ENCODE results near the gene ZNF44.
A peak's percentile ranks its signal among the peaks of the same experiment; 100 is the strongest.
"Not testable (repeated sequence)": the region's sequence is repeated elsewhere in the genome, so short reads cannot be mapped to it uniquely, and the experiment has no call there.

ZNF44 gene

DNA sequence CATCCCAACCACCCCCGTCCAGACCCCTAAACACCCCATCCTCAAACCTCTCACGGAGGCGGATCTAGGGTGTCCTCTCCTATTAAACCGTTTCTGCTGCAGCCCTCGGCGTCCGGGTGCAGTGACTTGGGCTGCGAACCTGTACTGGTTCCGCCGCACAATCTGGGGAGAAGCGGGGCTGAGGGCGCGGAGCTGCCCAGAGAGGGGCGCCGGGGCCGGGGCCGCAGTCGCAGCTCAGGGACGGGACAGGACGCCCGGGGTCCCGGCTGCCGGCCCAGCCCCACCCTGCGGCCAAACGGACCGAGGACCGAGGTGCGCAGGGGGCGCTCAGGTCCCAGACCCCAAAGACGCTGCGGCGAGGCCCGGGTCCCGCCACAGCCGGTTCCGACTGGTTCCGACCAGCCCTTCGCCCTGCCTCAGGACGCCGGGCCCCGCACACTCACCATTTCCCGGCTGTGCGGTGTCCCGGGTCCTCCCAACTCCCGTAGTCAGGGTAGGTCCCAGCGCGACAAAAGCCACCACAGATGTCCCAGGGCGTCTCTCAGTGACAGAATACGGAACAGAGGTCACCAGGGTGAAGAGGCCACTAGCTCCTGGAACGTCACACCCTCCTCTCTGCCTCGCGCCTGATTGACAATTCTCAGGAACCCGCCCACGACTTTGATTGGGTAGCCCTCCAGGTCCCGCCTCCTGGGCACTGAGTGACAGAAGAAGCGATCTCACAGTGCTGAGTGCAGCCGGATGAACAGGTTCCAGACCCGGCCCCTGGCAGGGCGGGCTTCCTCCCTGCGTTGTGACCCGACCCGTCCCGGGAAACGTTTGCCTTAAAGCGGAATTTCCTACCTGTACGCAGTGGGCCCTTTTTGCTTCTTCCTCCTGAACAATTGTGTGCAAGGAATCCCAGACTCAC, at the start of gene ZNF44:
Gene ZNF44 (minus strand): TSS at position 635 of the 910 bp plus-strand sequence. CDS start 189 bp downstream, at position 446.
- DNase-seq: peak; percentile 94

DNA sequence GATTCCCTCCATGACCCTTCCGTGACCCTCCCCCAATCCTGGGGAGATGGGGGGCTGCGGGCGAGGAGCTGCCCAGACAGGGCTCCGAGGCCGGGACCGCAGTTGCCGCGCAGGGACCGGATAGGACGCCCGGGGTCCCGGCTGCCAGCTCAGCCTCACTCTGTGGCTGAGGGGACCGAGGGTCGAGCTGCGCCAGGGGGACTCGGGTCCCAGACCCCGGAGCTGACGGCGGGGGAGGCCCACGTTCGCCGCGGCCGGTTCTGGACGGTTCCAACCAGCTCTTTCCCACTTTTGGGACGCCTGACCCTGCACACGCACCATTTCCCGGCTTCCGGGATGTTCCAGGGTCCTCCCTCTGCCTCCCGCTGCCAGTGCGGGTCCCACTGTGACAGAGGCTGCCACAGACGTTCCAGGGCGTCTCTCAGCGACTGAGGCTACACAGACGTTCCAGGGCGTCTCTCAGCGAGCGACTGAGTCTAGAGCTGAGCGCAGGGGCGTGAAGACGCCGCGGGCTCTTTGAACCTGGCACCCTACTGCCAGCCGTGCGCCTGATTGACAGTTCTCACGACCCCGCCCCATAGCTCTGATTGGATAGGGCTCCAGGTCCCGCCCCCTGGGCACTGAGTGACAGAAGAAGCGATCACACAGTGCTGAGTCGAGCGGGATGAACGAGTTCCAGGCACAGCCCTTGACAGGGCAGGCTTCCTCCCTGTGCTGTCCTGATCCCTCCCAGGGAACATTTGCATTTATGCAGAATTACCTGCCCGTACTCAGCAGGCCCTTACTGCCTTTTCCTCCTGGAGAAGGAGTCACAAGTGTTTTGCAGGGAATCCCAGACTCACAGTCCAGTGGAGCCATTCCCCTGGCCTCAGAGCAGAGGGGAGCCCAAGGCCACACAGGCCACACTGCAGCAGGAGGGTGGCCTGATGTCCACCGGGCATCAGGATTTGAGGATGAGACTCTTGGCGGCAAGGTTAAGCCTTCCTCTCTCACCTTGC, 38.8 kb upstream of the ZNF44 start, which contains the start of gene ZNF563:
Gene ZNF563 (minus strand): TSS at position 472 of the 998 bp plus-strand sequence. CDS start 151 bp downstream, at position 321.
- peak; percentile 71 for DNase-seq

DNA sequence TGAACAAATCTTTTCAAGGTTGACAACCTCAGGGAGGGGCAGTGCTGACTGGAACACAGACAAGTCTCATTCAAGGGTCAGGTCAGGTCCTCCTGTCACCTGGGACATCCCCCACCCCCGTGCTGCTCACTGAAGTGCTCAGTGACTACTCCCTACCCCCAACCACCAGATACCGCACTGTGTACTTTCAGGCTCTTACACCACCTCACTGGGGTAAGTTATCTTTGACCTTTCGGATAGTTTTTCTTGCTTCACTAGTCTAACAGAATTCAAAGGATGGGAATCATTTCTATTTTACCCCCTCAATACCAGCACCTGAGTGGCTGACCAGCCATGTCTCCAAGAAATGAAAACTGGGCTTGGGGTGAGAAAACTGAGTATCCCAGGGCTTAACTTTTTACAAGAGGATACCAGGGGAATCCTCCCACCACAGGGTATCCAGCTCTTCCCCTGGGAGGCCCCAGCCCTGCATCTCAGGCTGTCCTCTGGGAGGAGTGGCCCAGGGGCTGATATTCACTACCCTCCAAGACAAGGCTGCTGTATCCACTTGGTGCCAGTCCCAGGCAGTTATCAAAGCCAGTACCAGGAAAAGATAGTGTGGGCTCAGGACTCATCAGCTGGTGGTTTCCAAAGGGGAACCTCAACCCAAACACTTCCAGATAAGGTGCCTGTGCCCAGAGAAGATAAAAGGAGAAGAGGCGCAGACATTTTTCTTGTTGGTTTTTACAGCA, 36.7 kb upstream of the ZNF44 start:
- no peak for DNase-seq

DNA sequence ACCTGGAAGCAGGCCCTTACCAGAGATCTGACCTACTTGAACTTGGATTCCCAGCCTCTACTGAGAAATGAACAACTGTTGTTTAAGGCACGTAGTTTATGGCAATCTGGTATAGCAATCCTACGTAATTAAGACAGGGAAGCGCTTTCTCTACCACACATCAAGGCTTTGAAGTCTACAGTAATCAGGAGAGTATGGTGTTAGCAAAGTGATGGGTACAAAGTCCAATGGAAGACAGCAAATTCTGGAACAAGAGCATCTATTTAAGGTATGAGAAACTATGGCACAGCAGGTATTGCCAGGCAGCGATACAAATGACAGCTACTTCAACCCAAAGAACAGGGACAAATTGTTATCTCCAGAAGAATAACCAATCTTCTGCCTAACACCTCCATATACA, 35.7 kb upstream of the ZNF44 start:
- DNase-seq: no peak

- DNase-seq: no peak
Measured at GRCh38 chr19:12325690-12326089, 31.0 kb upstream of the ZNF44 start.

- no peak for DNase-seq
Measured at GRCh38 chr19:12318782-12319413, 24.2 kb upstream of the ZNF44 start.

- DNase-seq: no peak
Measured at GRCh38 chr19:12314553-12314952, 19.9 kb upstream of the ZNF44 start.

GRCh38 chr19:12308891-12309290, 14.2 kb upstream of the ZNF44 start:
- DNase-seq: not testable (repeated sequence)

DNA sequence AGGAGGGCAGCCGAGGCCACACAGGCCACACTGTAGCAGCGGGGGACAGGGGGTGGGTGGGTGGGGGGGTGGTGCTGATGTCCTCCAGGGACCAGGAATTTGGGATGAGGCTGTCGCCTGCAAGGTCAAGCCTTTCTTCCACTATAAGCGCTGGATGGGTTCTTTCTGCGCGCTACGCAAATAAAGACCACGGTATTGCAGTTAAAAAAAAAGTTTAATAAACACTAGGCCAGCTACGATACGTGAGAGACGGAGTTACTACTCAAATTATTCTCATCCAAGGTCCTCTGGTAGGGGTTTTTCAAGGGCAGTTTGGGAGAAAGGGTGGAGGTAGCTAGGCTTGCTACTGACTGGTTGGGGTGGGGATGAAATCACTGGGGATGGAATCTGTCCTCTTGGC, 508 bp upstream of the ZNF44 start:
- no peak for DNase-seq

DNA sequence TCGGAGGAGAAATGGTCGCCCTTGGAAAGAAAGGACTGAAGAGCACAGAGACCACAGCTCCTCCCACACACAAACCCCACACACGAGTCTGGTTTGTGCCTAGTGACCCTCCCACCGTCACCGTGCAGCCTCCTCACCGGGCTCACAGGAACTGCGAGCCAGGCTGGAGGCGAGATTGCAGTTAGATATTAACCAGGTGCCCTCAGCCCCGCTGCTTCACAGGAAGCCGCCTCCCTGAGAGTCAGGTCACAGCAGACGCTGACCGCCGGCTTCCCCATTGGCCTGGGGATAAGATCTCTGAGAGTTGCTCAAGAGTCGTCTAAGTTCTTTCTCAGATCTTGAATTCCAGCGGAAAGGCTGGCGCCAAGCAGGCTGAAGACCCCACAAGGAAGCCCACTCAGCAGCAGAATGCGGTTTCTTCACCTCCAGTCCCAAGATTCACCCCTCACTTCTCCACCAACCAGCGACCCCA, 870 bp downstream of the ZNF44 start:
- DNase-seq: peak; percentile 58

GRCh38 chr19:12289790-12290065, 5.0 kb downstream of the ZNF44 start:
- no peak for DNase-seq

DNA sequence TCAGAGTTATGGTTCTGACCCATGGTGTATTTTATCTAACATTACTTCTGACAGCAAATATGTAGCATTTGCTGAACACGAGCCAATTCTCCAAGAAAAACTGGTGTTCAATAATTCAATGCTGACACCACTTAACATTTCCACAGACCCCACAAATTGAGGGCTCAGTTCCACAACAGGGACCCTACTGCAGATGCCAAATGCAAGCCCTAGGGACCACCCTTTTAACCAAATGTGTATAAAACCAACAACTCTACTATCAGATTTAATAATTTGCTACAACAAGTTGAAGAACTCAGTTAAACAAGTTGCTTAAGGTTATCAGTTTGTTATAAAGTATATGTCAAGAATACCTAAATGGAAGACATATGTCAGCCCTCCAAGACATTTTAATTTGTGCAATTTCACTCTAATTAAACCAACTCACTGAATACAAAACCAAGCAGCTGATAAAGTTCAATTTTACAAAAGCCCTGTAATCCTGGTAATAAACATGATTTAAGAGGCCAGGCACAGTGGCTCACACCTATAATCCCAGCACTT, 6.7 kb downstream of the ZNF44 start:
- DNase-seq: no peak

DNA sequence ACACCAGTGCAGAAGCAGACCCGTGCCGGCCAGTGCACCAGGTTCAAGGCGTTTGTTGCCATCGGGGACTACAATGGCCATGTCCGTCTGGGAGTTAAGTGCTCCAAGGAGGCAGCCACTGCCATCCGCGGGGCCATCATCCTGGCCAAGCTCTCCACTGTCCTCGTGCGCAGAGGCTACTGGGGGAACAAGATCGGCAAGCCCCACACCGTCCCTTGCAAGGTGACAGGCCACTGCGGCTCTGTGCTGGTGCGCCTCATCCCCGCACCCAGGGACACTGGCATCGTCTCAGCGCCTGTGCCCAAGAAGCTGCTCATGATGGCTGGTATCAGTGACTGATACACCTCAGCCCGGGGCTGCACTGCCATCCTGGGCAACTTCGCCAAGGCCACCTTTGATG, 10.1 kb downstream of the ZNF44 start:
- DNase-seq: no peak

GRCh38 chr19:12284226-12284625, 10.5 kb downstream of the ZNF44 start:
- DNase-seq: no peak

- no peak for DNase-seq
Measured at GRCh38 chr19:12278713-12279112, 16.0 kb downstream of the ZNF44 start.

- no peak for DNase-seq
Measured at GRCh38 chr19:12272980-12273901, 21.4 kb downstream of the ZNF44 start.

DNA sequence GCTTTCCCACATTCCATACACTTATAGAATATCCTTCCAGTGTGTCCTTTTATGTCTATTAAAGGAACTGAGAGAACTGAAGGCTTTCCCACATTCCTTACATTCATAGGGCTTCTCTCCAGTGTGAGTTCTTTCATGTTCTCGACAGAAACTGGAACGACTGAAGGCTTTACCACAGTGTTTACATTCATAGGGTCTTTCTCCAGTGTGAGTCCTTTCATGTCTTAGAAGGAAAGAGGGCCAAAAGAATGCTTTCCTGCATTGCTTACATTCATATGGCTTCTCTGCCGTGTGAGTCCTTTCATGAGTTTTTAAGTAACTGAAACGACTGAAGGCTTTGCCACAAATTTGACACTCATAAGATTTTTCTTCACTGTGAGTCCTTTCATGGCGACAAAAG, 22.3 kb downstream of the ZNF44 start:
- DNase-seq: no peak

DNA sequence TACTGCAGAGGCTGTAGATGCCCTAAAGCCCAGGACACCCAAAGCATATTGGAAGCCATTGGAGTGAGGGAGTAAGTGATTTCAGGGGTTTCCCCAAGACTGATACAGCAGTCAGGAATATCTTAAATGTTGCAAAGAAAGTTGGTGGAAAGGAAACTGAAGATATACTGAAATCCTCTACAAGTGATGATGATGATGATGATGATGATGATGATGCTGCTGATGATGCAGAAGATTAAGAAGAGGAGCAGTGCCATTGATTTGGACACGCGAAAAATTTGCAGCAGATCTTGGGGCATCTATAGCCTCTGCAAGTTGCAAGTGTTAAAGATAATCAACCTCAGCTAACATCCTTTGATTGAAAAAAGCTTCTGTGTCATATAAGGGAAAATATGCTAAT, 23.8 kb downstream of the ZNF44 start:
- DNase-seq: no peak

GRCh38 chr19:12265921-12266704, 28.6 kb downstream of the ZNF44 start:
- DNase-seq: no peak

DNA sequence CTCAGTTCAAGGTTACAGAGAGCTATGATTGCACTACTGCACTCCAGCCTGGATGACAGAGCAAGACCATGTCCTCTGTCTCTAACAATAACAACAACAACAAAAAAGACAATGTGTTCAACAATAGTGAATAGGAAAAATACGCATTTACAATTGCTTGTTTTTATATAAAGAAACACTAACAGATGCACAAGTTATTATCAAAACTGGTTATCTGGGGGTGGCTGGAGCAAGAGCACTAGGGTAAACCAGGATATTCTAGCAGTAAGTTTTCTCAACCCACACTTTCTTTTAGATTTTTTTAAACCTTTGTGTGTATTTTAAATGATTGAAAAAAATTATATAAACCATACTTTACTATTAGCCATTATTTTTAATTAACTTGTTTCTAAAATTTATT, 33.1 kb downstream of the ZNF44 start:
- no peak for DNase-seq
